Esophagus squamous epithelium (tissue), 5 donors: ENCODE data around the gene ADPRS. TPM values are rescaled to one million over a fixed set of nuclear protein-coding genes. Genes with fewer than 3 reads are reported as not detected.

Experiments used
- DNase-seq: peaks from one replicate; lab custom pipeline; 2025; lab: John Stamatoyannopoulos, UW
- H3K27ac ChIP-seq, 4 donors: fragments of 200-600 bp; sonication (generic); one replicate each; pipeline ENCODE4 v1.5.1; 2016 to 2019; ENCODE audit warnings: mild to moderate bottlenecking in 1 of 4
- H3K27me3 ChIP-seq, 4 donors: fragments of 200-600 bp; sonication (generic); 1 replicate in 3 of 4; 2 replicates in 1 of 4; pipeline versions ENCODE4 v1.5.1 to v1.6.0; 2017 to 2021; ENCODE audit warnings: antibody characterized with exemption in 1 of 4
- H3K36me3 ChIP-seq, 3 donors: fragments of 200-600 bp; sonication (generic); one replicate each; pipeline ENCODE4 v1.5.1; 2016 to 2019
- H3K4me1 ChIP-seq, 3 donors: fragments of 200-600 bp; sonication (generic); one replicate each; pipeline ENCODE4 v1.5.1; 2017 to 2019
- H3K4me3 ChIP-seq, 4 donors: fragments of 200-600 bp; sonication (generic); 1 replicate in 3 of 4; 2 replicates in 1 of 4; pipeline ENCODE4 v1.5.1; 2016 to 2019; ENCODE audit warnings: mild to moderate bottlenecking in 2 of 4, moderate library complexity in 1 of 4
- H3K9me3 ChIP-seq, 3 donors: fragments of 200-600 bp; sonication (generic); one replicate each; pipeline ENCODE4 v1.5.1; 2016 to 2019
- POLR2A ChIP-seq, 4 donors: fragments of 450-650 bp; IDR thresholded peaks; one replicate each; pipeline ENCODE4 v1.6.1; 2017; ENCODE audit warnings: antibody characterized with exemption in 4 of 4, mild to moderate bottlenecking in 4 of 4, moderate library complexity in 3 of 4
- WGBS, 2 donors: methylation state at CpG; one replicate each; pipeline ENCODE4 v1.1.5; 2018; 5-methylcytosine and 5-hydroxymethylcytosine counted together
- intact Hi-C: fragments of 100-400 bp; cut with DNase I; formaldehyde crosslinking; loops from one replicate; pipeline ENCODE4 v1.15.0; 2022
- total RNA-seq, 4 donors: library from RNA; depleted of rRNA; stranded (reverse); fragments of >200 nt; gene quantifications; one replicate each; pipeline ENCODE4 v1.1.0, GENCODE V29; 2016
- TF ChIP-seq, protein P1 (sequence below), 6 experiments: fragments of 450-650 bp in 4 of 6; fragments of 200-600 bp in 2 of 6; sonication (generic) in 2 of 6; IDR thresholded peaks; one replicate each; pipeline ENCODE4 v1.5.1; 2016 to 2019; ENCODE audit warnings: antibody characterized with exemption in 6 of 6, mild to moderate bottlenecking in 4 of 6, moderate library complexity in 4 of 6
- donor health status: DM: yes; HTN: yes; CAD: no.

Gene ADPRS
- total RNA-seq, 4 donors from 2014 or later, result 41.0 to 57.8 (median 48.1) TPM

DNA sequence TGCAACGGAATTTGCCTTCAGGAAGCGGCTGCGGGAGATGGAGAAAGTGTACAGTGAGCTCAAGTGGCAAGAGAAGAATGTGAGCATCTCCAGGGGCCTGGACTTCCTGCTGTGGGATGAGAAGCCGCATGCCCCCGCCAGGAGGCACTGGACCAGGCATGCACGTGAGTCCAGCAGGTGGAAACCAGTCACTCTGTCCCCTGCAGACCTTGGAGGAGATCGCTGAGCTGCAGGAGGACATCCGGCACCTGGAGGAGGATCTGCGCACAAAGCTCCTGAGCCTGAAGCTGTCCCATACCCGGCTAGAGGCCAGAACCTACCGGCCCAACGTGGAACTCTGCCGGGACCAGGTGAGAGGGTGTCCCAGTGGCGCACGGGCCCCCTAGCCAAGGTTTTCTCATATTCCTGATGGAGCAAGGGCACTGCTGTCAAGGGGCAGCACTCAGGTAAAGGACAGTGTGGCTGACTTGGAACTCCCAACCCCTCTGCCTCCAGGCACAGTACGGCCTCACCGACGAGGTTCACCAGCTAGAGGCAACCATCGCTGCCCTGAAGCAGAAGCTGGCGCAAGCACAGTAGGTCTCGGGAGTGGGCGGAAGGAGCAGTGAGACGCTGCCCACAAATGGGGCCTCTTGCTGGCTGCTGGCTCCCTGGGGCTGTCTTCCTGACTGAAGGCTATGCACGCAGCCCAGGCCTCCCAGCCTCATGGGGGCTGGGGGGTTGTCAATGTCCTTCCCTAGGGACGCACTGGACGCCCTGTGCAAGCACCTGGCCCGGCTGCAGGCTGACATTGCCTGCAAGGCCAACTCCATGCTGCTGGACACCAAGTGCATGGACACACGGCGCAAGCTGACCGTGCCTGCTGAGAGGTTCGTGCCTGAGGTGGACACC is 1.2 kb upstream of the ADPRS start:
- Histone ChIP-seq H3K27ac (no peak overlapping the region), H3K36me3 (peaks cover 0 to 20% (median 11%) of the 10 kb centered on the region in 3 donors), H3K27me3 (peaks cover 0 to 20% (median 1%) of the 10 kb centered on the region in 4 donors), H3K4me1 (peaks cover 21 to 53% (median 28%) of the 10 kb centered on the region in 3 donors), H3K4me3 (no peak overlapping the region), H3K9me3 (no peaks in the 10 kb centered on the region)
- TF ChIP-seq, protein P1, sequence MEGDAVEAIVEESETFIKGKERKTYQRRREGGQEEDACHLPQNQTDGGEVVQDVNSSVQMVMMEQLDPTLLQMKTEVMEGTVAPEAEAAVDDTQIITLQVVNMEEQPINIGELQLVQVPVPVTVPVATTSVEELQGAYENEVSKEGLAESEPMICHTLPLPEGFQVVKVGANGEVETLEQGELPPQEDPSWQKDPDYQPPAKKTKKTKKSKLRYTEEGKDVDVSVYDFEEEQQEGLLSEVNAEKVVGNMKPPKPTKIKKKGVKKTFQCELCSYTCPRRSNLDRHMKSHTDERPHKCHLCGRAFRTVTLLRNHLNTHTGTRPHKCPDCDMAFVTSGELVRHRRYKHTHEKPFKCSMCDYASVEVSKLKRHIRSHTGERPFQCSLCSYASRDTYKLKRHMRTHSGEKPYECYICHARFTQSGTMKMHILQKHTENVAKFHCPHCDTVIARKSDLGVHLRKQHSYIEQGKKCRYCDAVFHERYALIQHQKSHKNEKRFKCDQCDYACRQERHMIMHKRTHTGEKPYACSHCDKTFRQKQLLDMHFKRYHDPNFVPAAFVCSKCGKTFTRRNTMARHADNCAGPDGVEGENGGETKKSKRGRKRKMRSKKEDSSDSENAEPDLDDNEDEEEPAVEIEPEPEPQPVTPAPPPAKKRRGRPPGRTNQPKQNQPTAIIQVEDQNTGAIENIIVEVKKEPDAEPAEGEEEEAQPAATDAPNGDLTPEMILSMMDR (IDR thresholded peaks at IDR 0.05), result no peak
- TF ChIP-seq POLR2A (IDR thresholded peaks at IDR 0.05), result no peak
- 100% methylated on average over 9 of the region's 31 CpGs; no CpG with 5 or more reads in 1 of the 2 donors for WGBS, 2 donors
- intact Hi-C loops, result no loop called here
- no peak for DNase-seq

DNA sequence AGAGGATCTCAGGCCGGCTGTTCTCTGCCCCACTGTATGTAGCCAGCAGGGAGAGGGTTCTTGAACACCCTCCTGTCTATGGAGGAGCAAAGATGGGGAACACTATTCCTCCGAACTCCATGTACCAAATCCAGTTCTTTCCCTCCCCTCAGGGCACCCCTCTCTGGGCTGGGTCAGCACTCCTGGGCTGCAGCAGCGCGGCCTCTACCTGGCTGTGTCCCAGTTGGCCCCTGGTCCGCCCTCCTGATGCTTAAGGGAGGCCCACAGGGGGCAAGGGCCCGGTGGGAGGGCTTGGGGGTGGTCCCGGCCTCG is 471 bp upstream of the ADPRS start:
- no peaks in the 10 kb centered on the region for H3K9me3 ChIP-seq
- peaks cover 0 to 20% (median 1%) of the 10 kb centered on the region in 4 donors for H3K27me3 ChIP-seq
- H3K4me3 ChIP-seq, result peak overlapping the region; percentile 71 to 95 (median 84)
- intact Hi-C loops, result no loop called here
- 63 to 94% methylated on average over 2 of the region's 8 CpGs for WGBS, 2 donors
- no peak for DNase-seq
- peaks cover 21 to 59% (median 28%) of the 10 kb centered on the region in 3 donors for H3K4me1 ChIP-seq
- no peak for TF ChIP-seq POLR2A (IDR thresholded peaks at IDR 0.05)
- TF ChIP-seq, protein P1 (IDR thresholded peaks at IDR 0.05), result no peak
- peak overlapping the region; percentile 87 to 94 (median 90) for H3K27ac ChIP-seq
- peaks cover 4 to 27% (median 18%) of the 10 kb centered on the region in 3 donors for H3K36me3 ChIP-seq

DNA sequence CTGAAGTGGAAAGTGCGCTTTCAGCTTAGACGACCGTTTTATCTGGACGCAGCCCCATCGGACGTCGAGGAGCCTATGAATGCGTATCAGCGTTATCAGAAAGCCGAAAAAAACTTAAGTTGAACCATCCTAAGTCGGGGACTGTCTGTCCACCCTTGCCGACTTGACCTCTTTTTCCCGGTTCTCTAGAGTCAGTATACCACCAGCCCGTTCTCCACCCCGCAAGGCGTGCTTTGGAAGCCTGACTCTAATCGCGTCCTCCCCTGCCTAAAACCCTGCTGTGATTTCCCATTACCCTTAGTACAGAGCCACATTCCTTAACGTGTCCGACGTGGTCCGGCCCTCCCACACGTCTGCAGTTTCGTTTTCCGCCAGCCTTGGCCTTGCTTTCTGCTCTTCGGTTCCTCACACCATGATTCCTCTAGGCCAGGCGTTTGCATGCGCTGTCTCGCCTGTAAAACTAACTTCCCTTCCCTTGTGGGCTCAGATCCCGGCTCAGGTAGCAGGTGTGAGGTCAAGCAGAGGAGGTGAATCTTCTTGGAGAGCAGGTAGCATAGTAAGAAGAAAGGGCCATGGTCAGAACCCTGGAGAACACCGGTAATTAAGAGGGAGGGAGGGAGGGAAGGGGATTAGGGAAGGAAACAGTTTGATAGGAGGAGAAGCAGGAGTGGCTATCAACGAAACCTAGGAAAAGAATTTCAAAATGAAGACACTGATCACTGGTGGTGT is 865 bp downstream of the ADPRS start:
- peaks cover 0 to 7% (median 0%) of the 10 kb centered on the region in 4 donors for H3K27me3 ChIP-seq
- no peak for TF ChIP-seq POLR2A (IDR thresholded peaks at IDR 0.05)
- TF ChIP-seq, protein P1 (IDR thresholded peaks at IDR 0.05), result no peak
- H3K9me3 ChIP-seq, result no peaks in the 10 kb centered on the region
- H3K27ac ChIP-seq, result peak overlapping the region; percentile 87 to 94 (median 90)
- H3K4me1 ChIP-seq, result peaks cover 17 to 61% (median 22%) of the 10 kb centered on the region in 3 donors
- WGBS, 2 donors, result 3 to 5% methylated on average over 28 to 29 of the region's 32 CpGs
- intact Hi-C loops, result loop anchor here (10.0 kb wide), 1 partner anchor 335 kb away; no protein-coding TSS in a partner anchor
- peaks cover 16 to 41% (median 30%) of the 10 kb centered on the region in 3 donors for H3K36me3 ChIP-seq
- peak overlapping the region; percentile 71 to 95 (median 84) for H3K4me3 ChIP-seq
- no peak for DNase-seq

DNA sequence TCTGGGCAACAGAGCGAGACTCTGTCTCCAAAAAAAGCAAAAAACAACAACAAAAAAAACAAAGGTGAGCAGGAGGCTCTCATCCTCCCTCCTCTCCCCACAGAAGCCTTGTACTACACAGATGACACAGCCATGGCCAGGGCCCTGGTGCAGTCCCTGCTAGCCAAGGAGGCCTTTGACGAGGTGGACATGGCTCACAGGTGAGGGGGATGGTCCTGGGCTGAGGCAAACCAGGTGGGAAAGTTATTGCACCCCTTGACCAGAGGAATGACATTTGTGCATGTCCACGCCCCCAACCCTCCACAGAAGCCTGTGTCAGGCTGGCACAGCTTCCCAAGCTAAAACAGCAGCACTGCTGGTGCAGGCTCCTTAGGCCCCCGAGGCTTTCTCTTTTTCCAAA is 2.4 kb downstream of the ADPRS start:
- no peak for DNase-seq
- WGBS, 2 donors, result 77 to 88% methylated on average over 3 to 4 of the region's 4 CpGs
- Histone ChIP-seq H3K4me1 (peaks cover 15 to 61% (median 20%) of the 10 kb centered on the region in 3 donors), H3K9me3 (no peaks in the 10 kb centered on the region), H3K27ac (no peak overlapping the region), H3K4me3 (no peak overlapping the region), H3K27me3 (no peaks in the 10 kb centered on the region), H3K36me3 (peaks cover 21 to 56% (median 30%) of the 10 kb centered on the region in 3 donors)
- intact Hi-C loops, result loop anchor here (10.0 kb wide), 1 partner anchor 334 kb away; no protein-coding TSS in a partner anchor
- no peak for TF ChIP-seq POLR2A (IDR thresholded peaks at IDR 0.05)
- TF ChIP-seq, protein P1 (IDR thresholded peaks at IDR 0.05), result no peak
